OCI-LY1 (cell line): ENCODE results near the gene MTHFD1L.

Experiments
- EZH2 ChIP-seq: fragments of 200-600 bp; sonication (generic), shearing (Covaris generic); IDR thresholded peaks from 2 replicates; pipeline ENCODE4 v1.8.0; 2017; ENCODE audit warnings: borderline replicate concordance, mixed run types, mild to moderate bottlenecking, antibody characterized with exemption, low read length, moderate library complexity, mixed read lengths
- TF ChIP-seq, protein P1 (sequence below): fragments of 200-600 bp; sonication (generic), shearing (Covaris generic); IDR thresholded peaks from 2 replicates; pipeline ENCODE4 v1.5.1; 2017; ENCODE audit warnings: mild to moderate bottlenecking, antibody characterized with exemption, low read length, moderate library complexity, mixed read lengths

DNA sequence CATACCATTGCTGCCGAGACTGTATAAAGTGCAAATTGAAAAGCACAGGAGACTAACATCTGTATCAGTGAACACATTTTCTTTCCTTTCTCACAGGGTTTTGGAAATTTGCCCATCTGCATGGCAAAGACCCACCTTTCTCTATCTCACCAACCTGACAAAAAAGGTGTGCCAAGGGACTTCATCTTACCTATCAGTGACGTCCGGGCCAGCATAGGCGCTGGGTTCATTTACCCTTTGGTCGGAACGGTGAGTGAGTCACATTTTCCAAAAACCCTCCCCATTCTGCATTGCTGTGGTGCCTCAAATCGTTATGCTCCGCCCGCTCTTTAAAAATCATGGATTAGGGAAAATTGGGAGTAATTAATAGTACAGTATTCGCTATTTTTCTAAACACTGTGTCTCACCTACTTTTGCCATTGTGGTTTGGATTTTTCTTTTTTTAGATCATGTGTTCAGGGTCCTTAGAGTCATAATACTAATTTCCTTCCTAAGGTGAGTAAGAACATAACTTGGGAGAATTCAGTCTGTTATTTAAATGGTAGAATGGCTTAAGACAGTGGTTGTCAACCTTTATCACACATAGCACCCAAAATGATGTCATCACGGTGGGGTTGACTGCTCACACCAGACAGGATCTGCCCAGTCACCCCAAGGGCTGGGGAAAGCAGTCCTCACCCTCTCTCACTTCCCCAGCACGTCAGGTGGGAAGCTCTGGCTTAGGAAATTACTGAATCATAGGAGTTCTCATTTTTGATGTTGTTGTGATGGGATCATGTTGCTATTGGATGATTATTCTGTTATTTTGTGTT is 171.6 kb downstream of the MTHFD1L start:
- TF ChIP-seq, protein P1, sequence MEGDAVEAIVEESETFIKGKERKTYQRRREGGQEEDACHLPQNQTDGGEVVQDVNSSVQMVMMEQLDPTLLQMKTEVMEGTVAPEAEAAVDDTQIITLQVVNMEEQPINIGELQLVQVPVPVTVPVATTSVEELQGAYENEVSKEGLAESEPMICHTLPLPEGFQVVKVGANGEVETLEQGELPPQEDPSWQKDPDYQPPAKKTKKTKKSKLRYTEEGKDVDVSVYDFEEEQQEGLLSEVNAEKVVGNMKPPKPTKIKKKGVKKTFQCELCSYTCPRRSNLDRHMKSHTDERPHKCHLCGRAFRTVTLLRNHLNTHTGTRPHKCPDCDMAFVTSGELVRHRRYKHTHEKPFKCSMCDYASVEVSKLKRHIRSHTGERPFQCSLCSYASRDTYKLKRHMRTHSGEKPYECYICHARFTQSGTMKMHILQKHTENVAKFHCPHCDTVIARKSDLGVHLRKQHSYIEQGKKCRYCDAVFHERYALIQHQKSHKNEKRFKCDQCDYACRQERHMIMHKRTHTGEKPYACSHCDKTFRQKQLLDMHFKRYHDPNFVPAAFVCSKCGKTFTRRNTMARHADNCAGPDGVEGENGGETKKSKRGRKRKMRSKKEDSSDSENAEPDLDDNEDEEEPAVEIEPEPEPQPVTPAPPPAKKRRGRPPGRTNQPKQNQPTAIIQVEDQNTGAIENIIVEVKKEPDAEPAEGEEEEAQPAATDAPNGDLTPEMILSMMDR = no peak
- TF ChIP-seq EZH2 = no peak
